Measurements from ENCODE around the gene MYH14. TPM values are rescaled to one million over a fixed set of nuclear protein-coding genes. Genes with fewer than 3 reads are reported as not detected.

Gene MYH14
- total RNA-seq, 2 experiments from 2014 or later = not detected

- Histone ChIP-seq H3K4me3 (ENCODE audit: low read depth, low read length, poor library complexity, severe bottlenecking) (no peak overlapping the region), H3K79me2 (ENCODE audit: insufficient read depth, low read depth, low read length) (no peaks in the 10 kb centered on the region), H4K20me1 (ENCODE audit: insufficient read depth, low read length) (no peaks in the 10 kb centered on the region), H3K4me2 (ENCODE audit: low read length) (no peak overlapping the region), H3K27ac (ENCODE audit: low read depth, low read length, poor library complexity, severe bottlenecking) (no peak overlapping the region), H3K9me2 (ENCODE audit: insufficient read depth, low read length) (no peaks in the 10 kb centered on the region), H3K9me3 (ENCODE audit: low read length) (no peaks in the 10 kb centered on the region), H3K4me1 (ENCODE audit: insufficient read depth, low read length, poor library complexity, severe bottlenecking) (no peaks in the 10 kb centered on the region), H3K36me3 (ENCODE audit: insufficient read depth, low read length) (no peaks in the 10 kb centered on the region), H2AFZ (ENCODE audit: low read length) (no peak overlapping the region)
- ChIA-PET POLR2A (no interaction called here), CTCF (ENCODE audit: unreplicated experiment) (no interaction called here)
- intact Hi-C loops (cut with micrococcal nuclease; ENCODE audit: unreplicated experiment) = no loop called here
- DNase-seq (ENCODE audit: low spot score) = no peak
- BruUV-seq (replicated peaks) = no TSS peak
- no peak for TF ChIP-seq CTCF (conservative IDR thresholded peaks at IDR 0.05; ENCODE audit: low read length)
- TF ChIP-seq EZH2phosphoT487 (IDR thresholded peaks at IDR 0.05; ENCODE audit: borderline replicate concordance, low read depth, low read length) = no peak
These were observed 633 bp downstream of the MYH14 start for GRCh38 chr19:50204081-50204428.

GRCh38 chr19:50204811-50205675, 1.6 kb downstream of the MYH14 start:
- intact Hi-C loops (cut with micrococcal nuclease; ENCODE audit: unreplicated experiment) = no loop called here
- H2AFZ ChIP-seq (ENCODE audit: low read length) = no peak overlapping the region
- no peaks in the 10 kb centered on the region for H3K4me1 ChIP-seq (ENCODE audit: insufficient read depth, low read length, poor library complexity, severe bottlenecking)
- no TSS peak for BruUV-seq (replicated peaks)
- no peak overlapping the region for H3K4me2 ChIP-seq (ENCODE audit: low read length)
- no peaks in the 10 kb centered on the region for H3K36me3 ChIP-seq (ENCODE audit: insufficient read depth, low read length)
- TF ChIP-seq CTCF (conservative IDR thresholded peaks at IDR 0.05; ENCODE audit: low read length) = no peak
- TF ChIP-seq EZH2phosphoT487 (IDR thresholded peaks at IDR 0.05; ENCODE audit: borderline replicate concordance, low read depth, low read length) = no peak
- H3K9me3 ChIP-seq (ENCODE audit: low read length) = no peaks in the 10 kb centered on the region
- no peak for DNase-seq (ENCODE audit: low spot score)
- no peak overlapping the region for H3K4me3 ChIP-seq (ENCODE audit: low read depth, low read length, poor library complexity, severe bottlenecking)
- POLR2A ChIA-PET = no interaction called here
- no peaks in the 10 kb centered on the region for H3K9me2 ChIP-seq (ENCODE audit: insufficient read depth, low read length)
- CTCF ChIA-PET (ENCODE audit: unreplicated experiment) = no interaction called here
- H3K79me2 ChIP-seq (ENCODE audit: insufficient read depth, low read depth, low read length) = no peaks in the 10 kb centered on the region
- H3K27ac ChIP-seq (ENCODE audit: low read depth, low read length, poor library complexity, severe bottlenecking) = no peak overlapping the region
- H4K20me1 ChIP-seq (ENCODE audit: insufficient read depth, low read length) = no peaks in the 10 kb centered on the region

- intact Hi-C loops (cut with micrococcal nuclease; ENCODE audit: unreplicated experiment) = no loop called here
- Histone ChIP-seq H3K4me1 (ENCODE audit: insufficient read depth, low read length, poor library complexity, severe bottlenecking) (no peaks in the 10 kb centered on the region), H3K27ac (ENCODE audit: low read depth, low read length, poor library complexity, severe bottlenecking) (no peak overlapping the region), H4K20me1 (ENCODE audit: insufficient read depth, low read length) (no peaks in the 10 kb centered on the region), H3K4me2 (ENCODE audit: low read length) (no peak overlapping the region), H3K4me3 (ENCODE audit: low read depth, low read length, poor library complexity, severe bottlenecking) (no peak overlapping the region), H2AFZ (ENCODE audit: low read length) (no peak overlapping the region), H3K9me2 (ENCODE audit: insufficient read depth, low read length) (no peaks in the 10 kb centered on the region), H3K79me2 (ENCODE audit: insufficient read depth, low read depth, low read length) (no peaks in the 10 kb centered on the region), H3K9me3 (ENCODE audit: low read length) (no peaks in the 10 kb centered on the region), H3K36me3 (ENCODE audit: insufficient read depth, low read length) (no peaks in the 10 kb centered on the region)
- no peak for DNase-seq (ENCODE audit: low spot score)
- ChIA-PET CTCF (ENCODE audit: unreplicated experiment) (no interaction called here), POLR2A (no interaction called here)
- TF ChIP-seq CTCF (conservative IDR thresholded peaks at IDR 0.05; ENCODE audit: low read length) = no peak
- BruUV-seq (replicated peaks) = no TSS peak
These were observed 2.3 kb downstream of the MYH14 start for GRCh38 chr19:50205681-50206138.
